Measurements from ENCODE around the gene DDX6.

GRCh38 chr11:118771547-118772288 is 19.2 kb downstream of the DDX6 start:
- TF ChIP-seq POLR2A (IDR thresholded peaks at IDR 0.05; ENCODE audit: low read depth, low read length) (no peak), EZH2 (IDR thresholded peaks at IDR 0.05; ENCODE audit: borderline replicate concordance, low read depth, low read length, severe bottlenecking) (no peak), POLR2AphosphoS5 (IDR thresholded peaks at IDR 0.05; ENCODE audit: insufficient read depth, low read depth, low read length) (no peak), CTCF (IDR thresholded peaks at IDR 0.05; ENCODE audit: extremely low read depth in 1 of 2, insufficient read depth in 1 of 2, low read depth in 1 of 2, low read length in 2 of 2) (no peak), MAX (IDR thresholded peaks at IDR 0.05; ENCODE audit: insufficient read depth, insufficient read length) (no peak), FOS (IDR thresholded peaks at IDR 0.05; ENCODE audit: borderline replicate concordance, insufficient read depth, low read length) (no peak), MYC (IDR thresholded peaks at IDR 0.05; ENCODE audit: low read depth, low read length) (no peak), JUN (IDR thresholded peaks at IDR 0.05; ENCODE audit: borderline replicate concordance, insufficient read depth, insufficient read length, low read depth) (no peak)
